ENCODE measurements around the gene NSL1.
"Not testable (repeated sequence)": the region's sequence is repeated elsewhere in the genome, so short reads cannot be mapped to it uniquely, and the experiment has no call there.

The NSL1 gene

DNA sequence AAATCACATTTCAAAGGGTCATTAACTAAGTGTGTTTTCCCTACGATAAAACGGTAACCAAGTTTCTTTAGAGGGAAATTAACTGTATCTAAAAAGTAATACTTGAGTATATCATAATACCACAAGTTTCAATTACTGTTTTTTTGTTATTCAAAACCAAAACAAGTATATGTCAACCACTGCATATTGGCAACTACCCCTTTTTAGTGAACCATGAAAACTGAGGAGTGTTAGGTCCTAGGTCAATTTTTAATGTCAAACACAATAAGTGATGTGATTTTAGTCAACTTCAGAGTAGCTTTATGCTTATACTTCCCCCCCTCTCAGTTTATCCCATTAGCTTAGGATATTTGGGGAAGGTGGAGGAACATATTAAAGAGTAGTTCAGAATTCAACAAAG is 10.4 kb downstream of the NSL1 start:
- Histone ChIP-seq H3K36me3 (ENCODE audit: low read length) (peaks cover 36% of the 10 kb centered on the region), H3K9me2 (replicated peaks; ENCODE audit: insufficient read depth, low read length) (no peaks in the 10 kb centered on the region), H4K20me1 (ENCODE audit: low read depth, low read length) (no peaks in the 10 kb centered on the region), H3K27me3 (ENCODE audit: low read length) (no peaks in the 10 kb centered on the region), H3K4me2 (ENCODE audit: low read depth, low read length, poor library complexity, severe bottlenecking) (no peak overlapping the region), H2AFZ (ENCODE audit: low read depth, low read length, severe bottlenecking) (no peak overlapping the region), H3K79me2 (ENCODE audit: insufficient read depth, low read length) (no peaks in the 10 kb centered on the region; the same call in 1 of the 2 replicates), H3K9me3 (ENCODE audit: insufficient read depth, low read length) (no peaks in the 10 kb centered on the region), H3K27ac (ENCODE audit: low read depth, low read length) (no peak overlapping the region), H3K4me3 (ENCODE audit: insufficient read depth, low read length, poor library complexity, severe bottlenecking) (no peak overlapping the region), H3K9ac (ENCODE audit: low read length) (no peak overlapping the region), H3F3A (ENCODE audit: insufficient read depth) (peaks cover 10% of the 10 kb centered on the region)
- TF ChIP-seq EZH2phosphoT487 (conservative IDR thresholded peaks at IDR 0.05; ENCODE audit: low read length), result no peak
- TF ChIP-seq, protein P1, sequence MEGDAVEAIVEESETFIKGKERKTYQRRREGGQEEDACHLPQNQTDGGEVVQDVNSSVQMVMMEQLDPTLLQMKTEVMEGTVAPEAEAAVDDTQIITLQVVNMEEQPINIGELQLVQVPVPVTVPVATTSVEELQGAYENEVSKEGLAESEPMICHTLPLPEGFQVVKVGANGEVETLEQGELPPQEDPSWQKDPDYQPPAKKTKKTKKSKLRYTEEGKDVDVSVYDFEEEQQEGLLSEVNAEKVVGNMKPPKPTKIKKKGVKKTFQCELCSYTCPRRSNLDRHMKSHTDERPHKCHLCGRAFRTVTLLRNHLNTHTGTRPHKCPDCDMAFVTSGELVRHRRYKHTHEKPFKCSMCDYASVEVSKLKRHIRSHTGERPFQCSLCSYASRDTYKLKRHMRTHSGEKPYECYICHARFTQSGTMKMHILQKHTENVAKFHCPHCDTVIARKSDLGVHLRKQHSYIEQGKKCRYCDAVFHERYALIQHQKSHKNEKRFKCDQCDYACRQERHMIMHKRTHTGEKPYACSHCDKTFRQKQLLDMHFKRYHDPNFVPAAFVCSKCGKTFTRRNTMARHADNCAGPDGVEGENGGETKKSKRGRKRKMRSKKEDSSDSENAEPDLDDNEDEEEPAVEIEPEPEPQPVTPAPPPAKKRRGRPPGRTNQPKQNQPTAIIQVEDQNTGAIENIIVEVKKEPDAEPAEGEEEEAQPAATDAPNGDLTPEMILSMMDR (IDR thresholded peaks at IDR 0.05; ENCODE audit: insufficient read depth, low read length, poor library complexity, severe bottlenecking), result no peak

DNA sequence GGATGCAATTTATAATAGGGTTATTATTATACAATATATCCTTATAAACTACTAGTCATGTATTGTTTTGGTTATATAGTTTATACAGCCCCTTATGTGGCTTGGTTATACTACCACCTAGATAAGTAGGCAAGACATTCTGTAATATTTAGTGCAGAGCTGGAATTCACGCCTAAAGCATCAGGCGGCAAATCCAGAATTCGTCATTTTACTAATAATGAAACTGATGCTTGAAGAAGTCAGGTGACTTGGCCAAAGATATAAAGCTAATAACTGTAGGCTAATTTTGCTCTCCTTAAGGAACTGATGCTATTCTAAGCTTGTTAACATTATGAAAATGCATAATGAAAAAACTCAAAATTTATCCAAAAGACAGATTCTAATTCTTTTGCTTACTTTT is 10.8 kb downstream of the NSL1 start:
- no peaks in the 10 kb centered on the region for H3K9me3 ChIP-seq (ENCODE audit: insufficient read depth, low read length)
- H2AFZ ChIP-seq (ENCODE audit: low read depth, low read length, severe bottlenecking), result no peak overlapping the region
- H3K27me3 ChIP-seq (ENCODE audit: low read length), result no peaks in the 10 kb centered on the region
- TF ChIP-seq, protein P1 (IDR thresholded peaks at IDR 0.05; ENCODE audit: insufficient read depth, low read length, poor library complexity, severe bottlenecking), result no peak
- no peak for TF ChIP-seq EZH2phosphoT487 (conservative IDR thresholded peaks at IDR 0.05; ENCODE audit: low read length)
- no peak overlapping the region for H3K9ac ChIP-seq (ENCODE audit: low read length)
- peaks cover 10% of the 10 kb centered on the region for H3F3A ChIP-seq (ENCODE audit: insufficient read depth)
- H3K4me2 ChIP-seq (ENCODE audit: low read depth, low read length, poor library complexity, severe bottlenecking), result no peak overlapping the region
- H4K20me1 ChIP-seq (ENCODE audit: low read depth, low read length), result no peaks in the 10 kb centered on the region
- peaks cover 33% of the 10 kb centered on the region for H3K36me3 ChIP-seq (ENCODE audit: low read length)
- no peak overlapping the region for H3K27ac ChIP-seq (ENCODE audit: low read depth, low read length)
- H3K4me3 ChIP-seq (ENCODE audit: insufficient read depth, low read length, poor library complexity, severe bottlenecking), result no peak overlapping the region
- no peaks in the 10 kb centered on the region; the same call in 1 of the 2 replicates for H3K79me2 ChIP-seq (ENCODE audit: insufficient read depth, low read length)
- H3K9me2 ChIP-seq (replicated peaks; ENCODE audit: insufficient read depth, low read length), result no peaks in the 10 kb centered on the region

DNA sequence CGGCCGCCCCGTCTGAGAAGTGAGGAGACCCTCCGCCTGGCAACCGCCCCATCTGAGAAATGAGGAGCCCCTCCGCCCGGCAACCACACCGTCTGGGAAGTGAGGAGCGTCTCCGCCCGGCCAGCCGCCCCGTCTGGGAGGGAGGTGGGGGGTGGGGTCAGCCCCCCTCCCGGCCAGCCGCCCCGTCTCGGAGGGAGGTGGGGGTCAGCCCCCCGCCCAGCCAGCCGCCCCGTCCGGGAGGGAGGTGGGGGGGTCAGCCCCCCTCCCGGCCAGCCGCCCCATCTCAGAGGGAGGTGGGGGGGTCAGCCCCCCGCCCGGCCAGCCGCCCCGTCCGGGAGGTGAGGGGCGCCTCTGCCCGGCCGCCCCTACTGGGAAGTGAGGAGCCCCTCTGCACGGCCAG is 12.5 kb downstream of the NSL1 start:
- not testable (repeated sequence) for H4K20me1 ChIP-seq (ENCODE audit: low read depth, low read length); H3K79me2 ChIP-seq (ENCODE audit: insufficient read depth, low read length); H3K9ac ChIP-seq (ENCODE audit: low read length); H3K27ac ChIP-seq (ENCODE audit: low read depth, low read length); H3K4me3 ChIP-seq (ENCODE audit: insufficient read depth, low read length, poor library complexity, severe bottlenecking); H3K4me2 ChIP-seq (ENCODE audit: low read depth, low read length, poor library complexity, severe bottlenecking); H3F3A ChIP-seq (ENCODE audit: insufficient read depth); H2AFZ ChIP-seq (ENCODE audit: low read depth, low read length, severe bottlenecking); H3K9me2 ChIP-seq (replicated peaks; ENCODE audit: insufficient read depth, low read length); H3K9me3 ChIP-seq (ENCODE audit: insufficient read depth, low read length); H3K27me3 ChIP-seq (ENCODE audit: low read length)
- peaks cover 25% of the 10 kb centered on the region for H3K36me3 ChIP-seq (ENCODE audit: low read length)

DNA sequence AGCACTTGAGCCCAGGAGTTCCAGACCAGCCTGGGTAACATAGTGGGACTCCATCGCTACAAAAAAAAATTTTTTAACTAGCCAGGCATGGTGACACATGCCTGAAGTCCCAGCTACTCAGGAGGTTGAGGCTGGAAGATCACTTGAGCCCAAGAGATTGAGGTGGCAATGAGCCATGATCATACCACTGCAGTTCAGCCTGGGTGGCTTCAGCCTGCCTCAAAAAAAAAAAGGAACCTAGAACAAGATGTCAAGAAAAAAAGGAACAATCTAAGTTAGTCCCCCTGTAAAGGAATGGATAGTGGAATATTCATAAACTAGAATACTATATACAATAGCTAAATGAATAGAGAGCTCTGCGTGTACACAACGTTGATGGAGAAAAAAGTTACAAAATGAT is 14.4 kb downstream of the NSL1 start:
- Histone ChIP-seq H3K27ac (ENCODE audit: low read depth, low read length) (no peak overlapping the region), H4K20me1 (ENCODE audit: low read depth, low read length) (no peaks in the 10 kb centered on the region), H3K36me3 (ENCODE audit: low read length) (peaks cover 17% of the 10 kb centered on the region), H3K4me2 (ENCODE audit: low read depth, low read length, poor library complexity, severe bottlenecking) (no peak overlapping the region), H2AFZ (ENCODE audit: low read depth, low read length, severe bottlenecking) (no peak overlapping the region), H3K9ac (ENCODE audit: low read length) (no peak overlapping the region), H3K79me2 (ENCODE audit: insufficient read depth, low read length) (no peaks in the 10 kb centered on the region; the same call in 1 of the 2 replicates), H3K9me2 (replicated peaks; ENCODE audit: insufficient read depth, low read length) (no peaks in the 10 kb centered on the region), H3K9me3 (ENCODE audit: insufficient read depth, low read length) (no peaks in the 10 kb centered on the region), H3K4me3 (ENCODE audit: insufficient read depth, low read length, poor library complexity, severe bottlenecking) (no peak overlapping the region), H3K27me3 (ENCODE audit: low read length) (no peaks in the 10 kb centered on the region), H3F3A (ENCODE audit: insufficient read depth) (no peaks in the 10 kb centered on the region)
- TF ChIP-seq, protein P1 (IDR thresholded peaks at IDR 0.05; ENCODE audit: insufficient read depth, low read length, poor library complexity, severe bottlenecking), result no peak
- no peak for TF ChIP-seq EZH2phosphoT487 (conservative IDR thresholded peaks at IDR 0.05; ENCODE audit: low read length)

Measured in SU-DHL-6 (cell line).